ENCODE data around the gene GTF2F2. TPM values are rescaled to one million over a fixed set of nuclear protein-coding genes. Genes with fewer than 3 reads are reported as not detected.

Gene GTF2F2
- polyA plus RNA-seq (2012; ENCODE audit: low read depth, missing spikeins): 10.7 TPM

- FAIRE-seq (peak; percentile 93), DNase-seq (ENCODE audit: insufficient read length, low spot score) (peak; percentile 68)
- 0 out of 2 replicates have a peak, but pooled peaks have one; percentile 51 for TF ChIP-seq TAF1 (IDR thresholded peaks at IDR 0.05; ENCODE audit: low read depth, low read length)
- no peak for TF ChIP-seq PAX5 (IDR thresholded peaks at IDR 0.05; ENCODE audit: insufficient read depth, low read length, severe bottlenecking)
- TF ChIP-seq SPI1 (IDR thresholded peaks at IDR 0.05; ENCODE audit: low read depth, low read length): peak; percentile 89
- TF ChIP-seq POU2F2 (IDR thresholded peaks at IDR 0.05; ENCODE audit: low read depth, low read length): 0 out of 2 replicates have a peak, but pooled peaks have one; percentile 20
- TF ChIP-seq POLR2AphosphoS5 (IDR thresholded peaks at IDR 0.05; ENCODE audit: low read depth, low read length): peak; percentile 57; the same call in 1 of the 2 replicates
- TF ChIP-seq POLR2A (IDR thresholded peaks at IDR 0.05; ENCODE audit: low read depth, low read length): peak; percentile 37; the same call in 1 of the 2 replicates
Observed at GRCh38 chr13:45119991-45120864, at the start of gene GTF2F2. Gene GTF2F2, plus strand, starts transcription at chr13:45120510. Its CDS starts 146 bp downstream, at chr13:45120656.

- DNase-seq (ENCODE audit: insufficient read length, low spot score) (no peak), FAIRE-seq (no peak)
- TF ChIP-seq POLR2AphosphoS5 (IDR thresholded peaks at IDR 0.05; ENCODE audit: low read depth, low read length): no peak
Observed at GRCh38 chr13:45073809-45074208, 46.5 kb upstream of the GTF2F2 start.

GRCh38 chr13:45074721-45075120 lies 45.6 kb upstream of the GTF2F2 start:
- DNase-seq (ENCODE audit: insufficient read length, low spot score): no peak
- no peak for FAIRE-seq
- TF ChIP-seq POLR2AphosphoS5 (IDR thresholded peaks at IDR 0.05; ENCODE audit: low read depth, low read length) (no peak), POLR2A (IDR thresholded peaks at IDR 0.05; ENCODE audit: low read depth, low read length) (no peak), SPI1 (IDR thresholded peaks at IDR 0.05; ENCODE audit: low read depth, low read length) (no peak), POU2F2 (IDR thresholded peaks at IDR 0.05; ENCODE audit: low read depth, low read length) (no peak), TAF1 (IDR thresholded peaks at IDR 0.05; ENCODE audit: low read depth, low read length) (no peak), PAX5 (IDR thresholded peaks at IDR 0.05; ENCODE audit: insufficient read depth, low read length, severe bottlenecking) (no peak)

- DNase-seq (ENCODE audit: insufficient read length, low spot score): no peak
- FAIRE-seq: no peak
- no peak for TF ChIP-seq POLR2AphosphoS5 (IDR thresholded peaks at IDR 0.05; ENCODE audit: low read depth, low read length)
- TF ChIP-seq POLR2A (IDR thresholded peaks at IDR 0.05; ENCODE audit: low read depth, low read length): no peak
- TF ChIP-seq SPI1 (IDR thresholded peaks at IDR 0.05; ENCODE audit: low read depth, low read length): no peak
- no peak for TF ChIP-seq PAX5 (IDR thresholded peaks at IDR 0.05; ENCODE audit: insufficient read depth, low read length, severe bottlenecking)
- TF ChIP-seq TAF1 (IDR thresholded peaks at IDR 0.05; ENCODE audit: low read depth, low read length): no peak
- TF ChIP-seq POU2F2 (IDR thresholded peaks at IDR 0.05; ENCODE audit: low read depth, low read length): no peak
Observed at GRCh38 chr13:45078003-45078402, 42.3 kb upstream of the GTF2F2 start.

GRCh38 chr13:45082964-45083363 lies 37.3 kb upstream of the GTF2F2 start:
- no peak for TF ChIP-seq POU2F2 (IDR thresholded peaks at IDR 0.05; ENCODE audit: low read depth, low read length)
- no peak for TF ChIP-seq POLR2AphosphoS5 (IDR thresholded peaks at IDR 0.05; ENCODE audit: low read depth, low read length)
- TF ChIP-seq SPI1 (IDR thresholded peaks at IDR 0.05; ENCODE audit: low read depth, low read length): no peak
- no peak for TF ChIP-seq PAX5 (IDR thresholded peaks at IDR 0.05; ENCODE audit: insufficient read depth, low read length, severe bottlenecking)
- TF ChIP-seq POLR2A (IDR thresholded peaks at IDR 0.05; ENCODE audit: low read depth, low read length): no peak
- no peak for TF ChIP-seq TAF1 (IDR thresholded peaks at IDR 0.05; ENCODE audit: low read depth, low read length)
- DNase-seq (ENCODE audit: insufficient read length, low spot score) (no peak), FAIRE-seq (no peak)

- DNase-seq (ENCODE audit: insufficient read length, low spot score) (no peak), FAIRE-seq (no peak)
- no peak for TF ChIP-seq PAX5 (IDR thresholded peaks at IDR 0.05; ENCODE audit: insufficient read depth, low read length, severe bottlenecking)
- TF ChIP-seq POU2F2 (IDR thresholded peaks at IDR 0.05; ENCODE audit: low read depth, low read length): no peak
- TF ChIP-seq SPI1 (IDR thresholded peaks at IDR 0.05; ENCODE audit: low read depth, low read length): no peak
- TF ChIP-seq POLR2A (IDR thresholded peaks at IDR 0.05; ENCODE audit: low read depth, low read length): no peak
- no peak for TF ChIP-seq POLR2AphosphoS5 (IDR thresholded peaks at IDR 0.05; ENCODE audit: low read depth, low read length)
- no peak for TF ChIP-seq TAF1 (IDR thresholded peaks at IDR 0.05; ENCODE audit: low read depth, low read length)
Observed at GRCh38 chr13:45084515-45084914, 35.8 kb upstream of the GTF2F2 start.

GRCh38 chr13:45086484-45086883 lies 33.8 kb upstream of the GTF2F2 start:
- FAIRE-seq (no peak), DNase-seq (ENCODE audit: insufficient read length, low spot score) (no peak)
- TF ChIP-seq SPI1 (IDR thresholded peaks at IDR 0.05; ENCODE audit: low read depth, low read length): no peak

- no peak for TF ChIP-seq POLR2AphosphoS5 (IDR thresholded peaks at IDR 0.05; ENCODE audit: low read depth, low read length)
- no peak for TF ChIP-seq SPI1 (IDR thresholded peaks at IDR 0.05; ENCODE audit: low read depth, low read length)
- no peak for TF ChIP-seq TAF1 (IDR thresholded peaks at IDR 0.05; ENCODE audit: low read depth, low read length)
- TF ChIP-seq POLR2A (IDR thresholded peaks at IDR 0.05; ENCODE audit: low read depth, low read length): no peak
- no peak for TF ChIP-seq PAX5 (IDR thresholded peaks at IDR 0.05; ENCODE audit: insufficient read depth, low read length, severe bottlenecking)
- no peak for TF ChIP-seq POU2F2 (IDR thresholded peaks at IDR 0.05; ENCODE audit: low read depth, low read length)
- DNase-seq (ENCODE audit: insufficient read length, low spot score) (no peak), FAIRE-seq (no peak)
Observed at GRCh38 chr13:45092663-45093062, 27.6 kb upstream of the GTF2F2 start.

GRCh38 chr13:45100573-45101262 lies 19.6 kb upstream of the GTF2F2 start:
- no peak for TF ChIP-seq POLR2AphosphoS5 (IDR thresholded peaks at IDR 0.05; ENCODE audit: low read depth, low read length)
- no peak for TF ChIP-seq TAF1 (IDR thresholded peaks at IDR 0.05; ENCODE audit: low read depth, low read length)
- no peak for TF ChIP-seq POLR2A (IDR thresholded peaks at IDR 0.05; ENCODE audit: low read depth, low read length)
- no peak for TF ChIP-seq SPI1 (IDR thresholded peaks at IDR 0.05; ENCODE audit: low read depth, low read length)
- no peak for TF ChIP-seq PAX5 (IDR thresholded peaks at IDR 0.05; ENCODE audit: insufficient read depth, low read length, severe bottlenecking)
- TF ChIP-seq POU2F2 (IDR thresholded peaks at IDR 0.05; ENCODE audit: low read depth, low read length): no peak
- no peak for DNase-seq (ENCODE audit: insufficient read length, low spot score)
- FAIRE-seq: no peak
